Panc1 (cell line): ENCODE results near the gene CDKL4.

Experiments
- POLR2AphosphoS5 ChIP-seq: IDR thresholded peaks from 2 replicates; pipeline ENCODE4 v1.6.1; 2012; ENCODE audit warnings: mild to moderate bottlenecking, low read depth, low read length, moderate library complexity
- TF ChIP-seq, protein P1 (sequence below): fragments of 450-650 bp; IDR thresholded peaks from 2 replicates; pipeline ENCODE4 v1.5.1; 2017; ENCODE audit warnings: mild to moderate bottlenecking

DNA sequence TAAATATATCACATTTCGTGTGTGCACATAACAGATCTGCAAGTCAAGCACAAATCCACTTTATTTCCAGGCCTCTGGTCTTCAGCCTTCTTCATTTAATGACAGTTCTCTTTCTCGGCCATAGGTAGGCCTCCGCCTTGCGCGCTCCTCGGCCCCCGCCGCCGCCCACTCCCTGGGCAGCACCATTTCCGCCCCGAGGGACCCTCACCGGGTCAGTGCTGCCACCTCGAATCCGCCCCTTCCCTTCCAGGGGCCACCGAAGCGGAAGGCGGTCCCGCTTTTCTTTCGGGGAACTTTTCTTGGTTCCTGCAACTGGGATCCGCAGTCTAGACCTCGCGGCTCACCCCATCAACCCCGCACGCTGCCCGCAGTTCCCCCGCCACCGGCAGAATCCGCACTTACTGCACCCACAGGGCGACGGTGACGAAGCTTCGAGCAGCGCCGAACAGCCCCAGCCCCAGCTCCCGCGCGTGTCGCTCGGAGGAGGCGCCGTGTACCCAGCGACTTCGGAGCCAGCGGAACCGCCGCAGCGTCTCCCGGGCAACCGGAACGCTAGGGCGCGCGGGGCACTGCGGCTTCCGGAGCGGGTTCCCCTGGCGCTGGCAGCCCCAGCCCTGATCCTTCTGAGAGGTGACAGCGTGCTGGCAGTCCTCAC is at the start of gene CDKL4:
- TF ChIP-seq POLR2AphosphoS5 = no peak
- TF ChIP-seq, protein P1, sequence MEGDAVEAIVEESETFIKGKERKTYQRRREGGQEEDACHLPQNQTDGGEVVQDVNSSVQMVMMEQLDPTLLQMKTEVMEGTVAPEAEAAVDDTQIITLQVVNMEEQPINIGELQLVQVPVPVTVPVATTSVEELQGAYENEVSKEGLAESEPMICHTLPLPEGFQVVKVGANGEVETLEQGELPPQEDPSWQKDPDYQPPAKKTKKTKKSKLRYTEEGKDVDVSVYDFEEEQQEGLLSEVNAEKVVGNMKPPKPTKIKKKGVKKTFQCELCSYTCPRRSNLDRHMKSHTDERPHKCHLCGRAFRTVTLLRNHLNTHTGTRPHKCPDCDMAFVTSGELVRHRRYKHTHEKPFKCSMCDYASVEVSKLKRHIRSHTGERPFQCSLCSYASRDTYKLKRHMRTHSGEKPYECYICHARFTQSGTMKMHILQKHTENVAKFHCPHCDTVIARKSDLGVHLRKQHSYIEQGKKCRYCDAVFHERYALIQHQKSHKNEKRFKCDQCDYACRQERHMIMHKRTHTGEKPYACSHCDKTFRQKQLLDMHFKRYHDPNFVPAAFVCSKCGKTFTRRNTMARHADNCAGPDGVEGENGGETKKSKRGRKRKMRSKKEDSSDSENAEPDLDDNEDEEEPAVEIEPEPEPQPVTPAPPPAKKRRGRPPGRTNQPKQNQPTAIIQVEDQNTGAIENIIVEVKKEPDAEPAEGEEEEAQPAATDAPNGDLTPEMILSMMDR = no peak
